HG03354 (cell line): ENCODE measurements around the gene GTPBP2.
A peak's percentile ranks its signal among the peaks of the same experiment; 100 is the strongest.

Experiments
- ATAC-seq: cut with Tn5 transposase; IDR thresholded peaks from one replicate; pipeline ENCODE4 v1.9.1; 2021; ENCODE audit warnings: mild to moderate bottlenecking; ENCODE audit not compliant: unreplicated experiment, poor library complexity, severe bottlenecking

Gene GTPBP2, protein sequence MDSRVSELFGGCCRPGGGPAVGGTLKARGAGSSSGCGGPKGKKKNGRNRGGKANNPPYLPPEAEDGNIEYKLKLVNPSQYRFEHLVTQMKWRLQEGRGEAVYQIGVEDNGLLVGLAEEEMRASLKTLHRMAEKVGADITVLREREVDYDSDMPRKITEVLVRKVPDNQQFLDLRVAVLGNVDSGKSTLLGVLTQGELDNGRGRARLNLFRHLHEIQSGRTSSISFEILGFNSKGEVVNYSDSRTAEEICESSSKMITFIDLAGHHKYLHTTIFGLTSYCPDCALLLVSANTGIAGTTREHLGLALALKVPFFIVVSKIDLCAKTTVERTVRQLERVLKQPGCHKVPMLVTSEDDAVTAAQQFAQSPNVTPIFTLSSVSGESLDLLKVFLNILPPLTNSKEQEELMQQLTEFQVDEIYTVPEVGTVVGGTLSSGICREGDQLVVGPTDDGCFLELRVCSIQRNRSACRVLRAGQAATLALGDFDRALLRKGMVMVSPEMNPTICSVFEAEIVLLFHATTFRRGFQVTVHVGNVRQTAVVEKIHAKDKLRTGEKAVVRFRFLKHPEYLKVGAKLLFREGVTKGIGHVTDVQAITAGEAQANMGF

DNA sequence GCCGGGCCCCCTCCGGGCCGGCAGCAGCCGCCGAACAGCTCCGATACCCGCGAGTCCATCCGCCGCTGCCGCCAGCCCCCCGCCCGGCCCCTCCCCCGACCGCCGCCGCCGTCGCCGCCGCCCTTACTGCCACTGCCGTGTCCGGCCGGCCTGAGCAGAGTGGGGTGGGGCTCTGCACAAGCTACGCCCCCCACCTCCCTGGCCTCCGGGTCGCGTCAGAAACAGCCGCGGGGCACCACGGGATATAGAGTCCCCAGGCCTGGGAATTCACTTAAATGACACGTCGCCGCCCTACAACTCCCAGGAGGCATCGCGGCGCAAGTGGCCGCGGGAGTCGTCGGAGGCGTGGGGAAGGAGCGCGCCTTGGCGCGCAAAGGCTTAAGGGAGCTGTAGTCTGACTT, at the start of gene GTPBP2:
TSS of gene GTPBP2 (minus strand) at position 161 of the 401 bp plus-strand sequence. CDS start at position 59, 102 bp downstream.
- peak; percentile 86 for ATAC-seq

- no peak for ATAC-seq
These were observed 49.3 kb upstream of the GTPBP2 start for GRCh38 chr6:43678341-43678740.

GRCh38 chr6:43677759-43678158, 48.7 kb upstream of the GTPBP2 start:
- ATAC-seq, result no peak

DNA sequence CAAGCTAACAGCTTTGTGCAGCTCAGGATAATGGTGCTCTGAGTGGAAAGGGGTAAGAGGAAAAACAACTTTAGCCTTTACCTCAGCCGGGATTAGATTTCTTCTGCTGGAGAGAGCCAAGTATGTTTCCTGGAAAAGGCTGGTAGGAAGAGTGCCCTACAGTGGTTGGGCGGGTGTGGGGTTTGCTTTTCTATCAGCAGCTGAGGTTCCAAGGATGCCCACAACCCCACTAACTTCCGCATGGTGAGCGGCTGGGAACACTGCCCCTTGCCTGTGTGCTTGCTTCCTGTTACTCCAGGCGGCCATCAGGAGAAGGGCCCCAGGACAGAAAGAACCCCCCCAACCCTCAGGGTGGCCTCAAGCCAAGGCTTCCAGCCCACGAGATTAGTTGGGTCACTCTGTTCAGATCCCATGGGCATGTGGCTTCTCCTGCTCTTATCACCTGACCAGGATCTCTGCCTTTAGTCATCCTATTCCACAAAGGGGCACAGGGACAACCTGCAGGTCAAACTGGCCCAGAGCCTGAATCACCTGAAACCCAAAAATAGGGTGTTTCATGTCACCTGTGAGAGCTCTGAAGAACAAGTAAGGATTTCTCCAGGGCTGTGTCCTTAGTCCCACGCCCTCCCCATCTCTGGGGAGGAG, 48.0 kb upstream of the GTPBP2 start:
- ATAC-seq, result no peak

DNA sequence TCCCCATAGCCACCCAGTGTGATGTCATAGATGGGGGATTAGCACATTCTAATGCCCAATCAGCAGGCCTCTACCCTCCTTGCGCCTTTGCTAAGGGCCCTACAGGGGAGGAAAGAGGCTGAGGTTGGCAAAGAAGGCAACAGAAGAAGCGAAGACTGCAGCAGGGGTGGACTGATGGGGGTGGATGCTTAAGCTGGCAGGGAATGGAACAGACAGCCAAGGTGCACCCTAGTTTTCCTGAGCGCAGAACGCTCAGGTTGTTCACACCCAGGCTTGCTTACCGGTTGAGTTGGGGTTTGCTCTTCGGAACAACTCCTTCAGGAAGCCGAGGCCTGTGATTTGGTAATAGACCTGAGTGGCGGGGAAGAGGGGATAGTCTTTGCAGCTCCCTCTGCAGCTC, 45.9 kb upstream of the GTPBP2 start:
- ATAC-seq, result no peak

DNA sequence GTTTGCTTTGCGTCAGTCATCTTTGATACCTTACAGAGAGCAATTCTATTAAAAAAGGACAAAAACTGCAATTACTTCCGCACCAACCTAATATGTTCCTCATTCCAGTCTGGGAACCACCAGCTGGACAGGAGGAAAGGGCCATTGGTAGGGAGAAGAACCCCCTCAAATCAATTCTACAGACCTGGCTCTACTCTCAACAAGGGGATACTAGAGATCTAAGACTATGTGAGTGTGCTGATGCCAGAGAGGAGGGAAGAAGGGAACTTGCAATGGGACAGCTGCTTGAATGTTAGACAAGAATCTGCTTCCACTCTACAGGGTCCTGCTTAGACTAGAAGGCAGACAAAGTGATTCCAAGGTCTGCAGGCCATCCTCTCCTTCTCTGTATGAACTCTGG, 45.2 kb upstream of the GTPBP2 start:
- no peak for ATAC-seq

DNA sequence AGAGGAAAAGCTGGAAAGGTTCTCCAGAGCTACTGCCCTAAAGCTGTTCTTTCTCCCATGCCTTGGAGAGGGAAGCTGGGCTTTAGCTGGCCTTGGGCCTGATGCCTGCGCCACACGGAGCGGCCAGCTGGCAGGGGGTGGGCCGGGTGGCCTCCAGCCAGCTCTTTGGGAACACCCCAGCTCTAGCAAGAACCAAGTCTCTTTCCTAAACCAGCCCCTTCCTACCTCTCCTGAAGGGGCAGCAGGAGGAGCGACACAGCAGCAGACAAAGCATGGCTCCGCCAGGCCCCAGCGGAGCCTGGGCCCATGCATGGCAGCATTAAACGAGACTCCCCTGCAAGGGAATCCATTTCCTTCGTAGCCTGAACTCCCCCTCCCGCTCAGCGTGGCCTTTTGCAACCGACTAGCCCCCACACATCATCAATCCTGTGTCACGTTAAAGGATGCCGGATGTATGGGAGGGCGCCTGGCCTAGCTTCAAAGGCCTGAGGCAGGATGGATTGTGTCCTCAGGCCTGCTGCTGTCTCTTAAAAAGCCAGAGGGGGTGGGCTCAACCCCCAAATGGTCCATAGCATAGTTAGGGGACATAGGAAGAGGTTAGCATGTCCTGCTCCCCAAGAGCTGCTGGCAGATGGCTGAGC, 44.5 kb upstream of the GTPBP2 start:
- ATAC-seq, result no peak

GRCh38 chr6:43671801-43672690, 43.0 kb upstream of the GTPBP2 start:
- no peak for ATAC-seq

GRCh38 chr6:43671011-43671800, 42.1 kb upstream of the GTPBP2 start:
- ATAC-seq, result no peak

DNA sequence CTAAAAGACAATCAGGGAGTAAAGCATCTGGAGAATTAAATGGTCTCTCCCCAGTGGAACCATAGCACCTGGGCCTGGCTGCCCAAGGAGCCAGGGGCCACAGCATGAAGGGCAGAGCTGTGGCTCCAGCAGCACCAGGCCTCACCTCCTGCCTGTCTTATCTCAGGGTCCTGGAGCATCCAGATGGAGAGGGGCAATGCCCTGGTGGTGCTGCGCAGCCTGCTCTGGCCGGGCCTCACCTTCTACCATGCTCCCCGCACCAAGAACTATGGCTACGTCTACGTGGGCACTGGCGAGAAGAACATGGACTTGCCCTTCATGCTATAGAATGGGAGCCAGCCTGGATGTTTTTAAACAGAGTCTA, 41.5 kb upstream of the GTPBP2 start:
- no peak for ATAC-seq

DNA sequence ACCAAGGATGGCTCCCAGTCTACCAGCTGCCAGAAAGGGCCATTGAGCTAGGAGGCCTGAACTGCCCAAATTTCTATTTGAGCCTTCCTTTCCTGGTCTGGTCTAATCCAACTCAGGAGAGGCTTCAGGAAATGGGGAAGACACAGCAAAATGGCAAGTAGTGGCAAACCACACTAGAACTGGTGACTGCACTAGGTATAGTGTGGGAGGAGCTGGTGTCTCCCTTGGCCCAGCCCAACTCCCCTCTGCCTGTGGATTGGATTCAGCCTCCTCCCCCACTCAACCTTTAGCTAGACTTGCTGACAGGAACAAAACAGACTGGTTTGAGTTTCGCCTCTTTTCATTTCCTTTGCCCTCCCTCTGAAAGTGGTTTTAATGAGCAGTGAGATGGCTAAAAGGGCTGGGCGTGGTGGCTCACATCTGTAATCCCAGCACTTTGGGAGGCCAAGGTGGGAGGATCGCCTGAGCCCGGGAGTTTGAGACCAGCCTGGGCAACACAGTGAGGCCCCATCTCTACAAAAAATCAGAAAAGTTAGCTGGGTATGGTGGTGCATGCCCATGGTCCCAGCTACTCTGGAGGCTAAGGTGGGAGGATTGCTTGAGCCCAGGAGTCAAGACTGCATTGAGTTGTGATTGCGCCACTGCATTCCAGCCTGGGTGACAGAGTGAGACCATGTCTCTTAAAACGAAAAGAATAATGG, 41.0 kb upstream of the GTPBP2 start:
- no peak for ATAC-seq

DNA sequence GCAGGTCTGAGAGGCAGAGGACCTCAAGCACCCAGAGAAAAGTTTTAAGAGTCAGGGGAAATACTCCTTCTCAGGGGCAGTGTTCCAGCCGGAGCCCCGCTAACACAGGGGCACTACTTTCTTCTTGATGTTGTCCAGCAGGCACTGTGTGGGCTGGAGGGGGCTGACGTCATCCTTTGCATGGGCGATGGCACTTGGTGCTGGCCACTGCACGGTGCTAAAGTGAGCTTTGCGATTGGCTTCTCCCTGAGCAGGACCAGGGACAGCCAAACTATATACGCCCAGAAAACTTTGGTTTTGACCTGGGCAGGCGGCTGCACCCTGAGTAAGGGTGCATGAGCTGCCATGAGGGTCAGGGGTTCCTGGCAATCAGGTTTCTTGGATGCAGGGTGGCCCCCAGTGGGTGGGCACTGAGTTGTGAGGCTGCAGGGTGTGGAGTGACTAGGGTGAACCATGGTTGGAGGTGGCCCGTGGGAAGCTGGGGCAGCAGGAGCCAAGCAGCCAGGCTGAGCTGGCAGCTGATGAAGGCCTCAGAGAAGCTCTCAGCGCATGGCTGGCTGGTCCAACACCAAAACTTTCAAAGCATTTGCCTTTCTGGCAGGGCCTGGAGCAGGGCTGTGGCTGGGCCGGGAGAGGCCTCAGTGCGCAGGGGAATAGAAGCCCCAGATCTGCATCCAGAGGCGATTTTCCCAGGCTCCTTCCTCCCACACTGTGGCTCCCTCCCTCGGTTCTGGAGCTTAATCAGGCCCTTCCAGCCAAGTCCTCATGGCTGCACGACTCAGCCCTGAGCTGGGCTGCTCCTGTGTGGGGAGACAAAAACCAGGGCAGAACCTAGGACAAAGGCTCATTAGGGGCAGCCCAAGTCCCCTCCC, 40.2 kb upstream of the GTPBP2 start:
- ATAC-seq, result no peak

- peak; percentile 57 for ATAC-seq
These were observed 39.3 kb upstream of the GTPBP2 start for GRCh38 chr6:43668151-43669028.

GRCh38 chr6:43667245-43668150, 38.4 kb upstream of the GTPBP2 start:
- ATAC-seq, result peak; percentile 49

- no peak for ATAC-seq
These were observed 37.3 kb upstream of the GTPBP2 start for GRCh38 chr6:43666196-43666920.
